Activated CD8-positive, alpha-beta memory T cell treated with anti-CD3 and anti-CD28 coated beads for 36 hours (primary cell): Measurements from ENCODE around the gene RAB43. TPM values are rescaled to one million over a fixed set of nuclear protein-coding genes. Genes with fewer than 3 reads are reported as not detected.

ENCODE experiments used
- total RNA-seq, 2 experiments: library from RNA; stranded (reverse); gene quantifications; one replicate each; pipeline ENCODE4 v1.2.3, GENCODE V29; 2021

Gene RAB43
- total RNA-seq, 2 experiments from 2014 or later = 25.2 to 32.5 TPM

Other genes with a start within 250 kb of the RAB43 start
- gene ACAD9, start 242.2 kb downstream of the RAB43 start, total RNA-seq = 10 to 100 TPM; 47.4 to 56.1 TPM
- under 1 TPM; 0.06 to 0.11 TPM for gene CFAP92, start 127.7 kb downstream of the RAB43 start, total RNA-seq
- under 1 TPM; 0.10 to 0.17 TPM for gene EFCC1, start 120.5 kb downstream of the RAB43 start, total RNA-seq
- gene GP9, start 61.0 kb downstream of the RAB43 start, total RNA-seq = not detected
- gene ISY1, start 39.3 kb upstream of the RAB43 start, total RNA-seq = 10 to 100 TPM; 80.1 to 89.7 TPM
- 100 to 1,000 TPM; 427 to 439 TPM for gene CNBP, start 62.1 kb upstream of the RAB43 start, total RNA-seq
- gene COPG1, start 127.8 kb upstream of the RAB43 start, total RNA-seq = 100 to 1,000 TPM; 137 to 139 TPM
- gene HMCES, start 157.1 kb upstream of the RAB43 start, total RNA-seq = 10 to 100 TPM; 59.5 TPM